GM19238 (cell line): ENCODE data around the gene CISTR.
"Not testable (repeated sequence)": the region's sequence is repeated elsewhere in the genome, so short reads cannot be mapped to it uniquely, and the experiment has no call there.

Experiments used
- DNase-seq: peaks from one replicate; pipeline ENCODE4 v3.0.0; 2011; ENCODE audit warnings: low spot score; ENCODE audit not compliant: insufficient read length

Gene CISTR

DNA sequence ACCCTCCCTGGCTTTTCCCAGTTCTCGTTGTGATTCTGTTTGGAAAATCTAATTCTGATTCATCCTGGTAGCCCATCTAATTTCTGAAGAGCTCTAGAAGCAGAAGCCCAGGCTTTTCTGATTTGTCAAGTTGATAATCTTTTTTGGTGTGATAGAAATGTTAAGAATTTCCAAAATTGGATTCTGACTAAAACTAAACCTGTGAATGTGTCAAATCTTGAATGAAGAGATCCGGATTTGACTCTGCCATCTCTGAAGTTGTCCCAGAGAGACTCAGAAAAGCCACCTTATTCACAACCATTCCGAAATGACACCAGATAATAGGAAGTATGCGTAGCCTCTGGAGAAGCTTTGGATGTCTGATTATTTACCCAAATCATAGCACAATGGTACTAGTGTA, 12.8 kb upstream of the CISTR start:
- DNase-seq = no peak

DNA sequence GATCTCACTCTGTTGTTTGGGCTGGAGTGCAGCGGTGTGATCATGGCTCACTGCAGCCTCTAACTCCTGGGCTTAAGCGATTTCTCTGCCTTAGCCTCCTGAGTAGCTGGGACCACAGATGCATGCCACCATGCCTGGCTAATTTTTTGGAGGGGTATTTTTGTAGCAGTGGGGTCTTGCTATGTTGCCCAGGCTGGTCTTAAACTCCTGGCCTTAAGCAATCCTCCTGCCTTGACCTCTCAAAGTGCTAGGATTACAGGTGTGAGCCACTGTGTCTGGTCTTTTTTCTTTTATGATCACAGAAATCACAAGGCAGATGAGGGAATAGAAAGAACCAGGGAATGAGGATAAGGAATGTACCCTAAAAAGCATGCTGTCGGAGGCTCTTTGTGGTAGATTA, 11.0 kb upstream of the CISTR start:
- DNase-seq = not testable (repeated sequence)

DNA sequence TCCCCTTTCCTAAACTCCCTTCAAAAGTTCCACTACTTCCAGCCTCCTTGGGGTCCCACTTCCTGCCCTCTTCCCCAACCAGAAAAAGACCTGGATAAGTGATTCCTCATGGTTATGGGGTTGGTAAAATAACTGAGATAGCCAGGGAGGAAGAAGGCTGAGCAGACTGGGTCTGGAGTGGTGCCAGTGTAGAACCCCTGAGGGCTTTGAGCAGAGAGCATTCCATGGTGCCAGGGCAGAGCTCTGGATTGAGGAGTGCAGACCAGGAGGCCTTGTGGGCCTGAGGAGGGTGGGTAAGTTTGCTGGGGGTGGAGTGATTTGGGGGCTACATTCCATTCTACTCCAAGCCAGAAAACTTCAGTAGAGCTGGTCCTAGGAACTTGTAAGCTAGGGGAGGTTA, 9.5 kb upstream of the CISTR start:
- no peak for DNase-seq

DNA sequence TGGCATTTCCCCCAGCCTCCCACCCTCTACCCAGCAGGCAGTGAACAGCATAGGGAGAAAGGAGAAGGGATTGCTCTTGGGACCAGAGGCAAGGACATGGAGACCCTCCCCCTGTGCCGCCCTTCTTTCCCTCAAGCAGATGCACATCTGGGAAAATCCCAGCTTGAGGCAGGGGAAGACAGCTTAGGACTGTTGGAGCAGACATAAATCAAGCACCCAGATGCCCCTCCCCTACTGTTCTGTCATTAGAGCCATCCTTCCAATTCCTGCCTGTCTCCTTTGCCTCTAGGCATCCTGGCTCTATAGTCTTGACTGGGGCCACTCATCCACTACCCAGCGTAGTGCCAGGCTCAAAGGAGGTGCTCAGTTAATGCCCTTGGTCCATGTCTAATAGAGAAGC, 7.5 kb upstream of the CISTR start:
- no peak for DNase-seq

DNA sequence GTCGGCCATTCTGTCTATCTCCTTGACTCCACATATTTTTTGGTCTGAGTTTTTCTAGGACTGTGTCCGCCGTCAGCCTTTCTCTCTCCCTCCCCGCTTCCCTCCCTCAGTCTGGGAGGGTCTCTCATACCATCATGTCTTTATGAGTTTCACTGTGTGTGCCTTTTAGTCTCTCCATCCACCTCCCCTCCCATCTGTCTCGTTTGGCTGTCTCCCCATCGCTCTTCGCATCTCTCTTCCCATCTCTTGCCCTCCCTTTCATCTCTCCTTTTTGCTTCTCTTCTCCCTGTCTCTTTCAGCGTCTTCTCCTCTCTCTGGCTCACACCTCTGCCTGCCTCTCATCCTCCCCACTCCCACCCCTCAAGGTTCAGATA, 6.9 kb upstream of the CISTR start:
- no peak for DNase-seq

DNA sequence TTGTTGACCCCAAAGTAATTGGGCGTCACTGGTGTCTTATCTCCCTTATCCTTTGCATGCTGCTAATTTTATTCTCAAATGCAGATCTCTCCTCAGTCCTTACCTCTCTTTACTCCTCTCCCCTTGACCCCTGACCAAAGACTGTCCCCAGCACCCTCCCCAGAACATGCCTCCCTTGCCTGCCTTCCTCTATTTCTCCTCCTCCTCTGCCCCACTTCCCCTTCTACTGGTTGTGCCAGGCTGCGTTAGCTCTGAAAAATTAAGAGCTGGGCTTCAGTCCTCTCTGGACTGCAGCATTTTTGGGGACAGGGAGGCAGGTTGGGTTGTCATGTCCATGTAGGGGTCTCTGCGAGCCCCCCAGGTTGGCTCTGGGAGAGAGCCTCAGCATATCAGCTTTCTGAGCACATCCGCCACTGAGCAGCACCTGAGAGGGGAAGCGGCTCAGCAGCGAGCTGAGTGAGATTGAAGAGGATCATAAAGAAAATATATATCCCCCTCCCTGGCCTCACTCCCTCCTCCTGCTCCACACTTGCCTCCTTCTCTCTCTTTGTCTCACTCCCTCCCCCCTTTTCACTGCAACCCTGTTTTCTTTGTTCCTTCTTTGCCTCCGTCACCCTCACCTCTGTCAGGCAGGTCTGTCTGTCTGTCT, 6.4 kb upstream of the CISTR start:
- DNase-seq = no peak

DNA sequence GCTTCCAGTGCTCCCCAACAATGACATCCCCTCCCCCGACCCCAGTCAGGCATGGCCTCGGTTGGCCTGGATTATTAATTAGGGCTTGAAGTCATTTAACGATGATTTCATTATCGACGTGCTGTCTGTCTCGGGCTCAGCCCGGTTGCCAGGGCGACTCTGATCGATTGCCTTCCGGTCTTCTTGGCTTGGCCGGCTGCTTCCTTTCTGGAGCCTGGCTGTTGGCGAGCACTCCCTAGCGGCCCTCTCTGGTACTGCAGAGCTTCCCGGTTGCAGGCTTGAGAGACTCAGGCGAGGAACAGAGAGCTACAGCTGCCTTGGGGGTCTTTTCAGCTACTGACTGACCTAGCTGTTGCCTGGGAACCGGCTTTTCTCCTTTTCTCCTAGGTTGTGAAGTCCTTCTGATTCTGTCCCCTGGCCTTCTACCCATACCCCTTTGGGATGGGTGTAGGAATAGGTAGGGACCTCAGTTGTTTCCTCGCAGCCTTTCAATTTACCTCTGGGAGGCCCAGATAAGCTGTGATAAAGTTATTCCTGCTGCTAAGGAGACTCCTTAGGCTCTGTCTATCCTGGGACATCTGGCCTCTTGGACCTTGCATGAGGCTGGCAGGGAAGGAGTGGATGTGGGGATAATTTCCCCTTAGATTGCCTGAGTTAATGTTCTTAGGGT, 5.5 kb upstream of the CISTR start:
- DNase-seq = peak; percentile 90

DNA sequence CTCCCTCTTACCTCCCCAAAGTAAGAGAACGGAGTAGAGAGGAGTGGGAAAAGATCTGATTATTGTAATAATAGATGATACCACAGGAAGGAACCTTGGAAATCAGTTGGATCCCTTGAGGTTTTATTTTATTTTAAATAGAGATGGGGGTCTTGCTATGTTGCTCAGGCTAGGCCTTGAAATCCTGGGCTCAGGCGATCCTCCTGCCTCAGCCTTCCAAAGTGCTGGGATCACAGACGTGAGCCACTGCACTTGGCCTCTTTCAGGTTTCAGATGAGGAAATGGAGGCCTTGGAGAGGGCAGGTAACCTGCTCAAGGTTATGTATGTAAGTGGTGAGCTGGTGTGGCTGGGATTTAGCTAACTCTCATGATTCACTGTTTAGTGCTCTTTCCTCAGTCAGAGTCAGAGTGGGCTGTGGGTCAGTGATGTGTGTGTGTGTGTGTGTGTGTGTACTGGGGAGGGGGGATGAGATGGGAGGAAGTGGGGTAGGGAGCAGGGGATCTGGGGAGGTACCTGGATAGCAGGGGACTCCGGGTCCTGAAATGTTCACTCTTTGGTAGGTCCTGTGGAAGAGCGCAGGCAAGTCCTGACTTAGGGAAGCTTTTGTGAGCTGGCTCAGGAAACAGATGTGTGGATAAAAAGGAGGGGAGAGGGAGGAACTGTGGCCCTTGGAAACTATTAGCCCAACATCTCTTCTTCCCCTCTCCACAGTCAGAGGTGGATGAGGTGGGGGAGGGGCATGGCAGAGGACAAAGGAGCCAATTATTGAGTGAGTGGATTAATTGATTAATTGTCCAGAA, 4.7 kb upstream of the CISTR start:
- DNase-seq = no peak

DNA sequence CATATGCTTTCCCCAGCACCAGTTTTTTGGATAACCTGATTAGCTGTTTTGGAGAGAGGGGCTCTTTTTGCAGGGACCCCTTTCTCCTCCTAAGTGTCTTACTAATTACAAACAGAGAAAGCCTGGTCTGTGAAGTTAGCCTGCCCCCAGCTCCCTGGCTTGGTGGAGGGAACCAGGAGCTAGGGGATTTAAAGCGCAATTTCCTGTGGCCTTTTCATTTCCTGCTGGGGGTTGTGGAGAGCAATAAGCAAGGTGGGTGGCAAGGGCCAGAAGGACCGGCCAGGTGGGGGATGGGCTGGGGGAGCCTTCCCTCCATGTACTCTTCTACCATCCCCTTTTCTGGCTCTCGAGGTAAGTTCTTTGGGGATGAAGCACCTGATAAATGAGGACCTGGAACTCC, 4.1 kb upstream of the CISTR start:
- DNase-seq = no peak

DNA sequence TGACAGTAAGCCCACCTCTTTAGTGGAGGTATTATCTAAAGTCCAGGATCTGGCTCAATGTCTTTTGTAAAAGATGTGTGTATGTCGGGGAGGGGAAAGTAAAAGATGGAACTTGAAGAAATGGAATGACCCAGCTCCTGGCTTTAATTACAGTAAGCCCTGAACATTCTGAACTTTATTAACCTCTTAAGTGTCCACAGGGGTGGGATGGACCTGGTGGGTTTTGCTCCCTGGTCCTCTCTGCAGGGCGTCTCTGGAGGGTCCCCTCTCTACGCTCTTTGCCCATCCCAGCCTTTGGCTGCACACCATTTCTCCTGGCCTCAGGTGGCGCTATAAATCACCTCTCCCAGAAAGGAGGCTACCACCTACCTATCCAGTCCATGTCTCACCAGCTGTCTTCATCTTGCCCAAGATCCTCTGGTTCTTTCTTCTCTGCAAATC, 3.7 kb upstream of the CISTR start:
- no peak for DNase-seq

DNA sequence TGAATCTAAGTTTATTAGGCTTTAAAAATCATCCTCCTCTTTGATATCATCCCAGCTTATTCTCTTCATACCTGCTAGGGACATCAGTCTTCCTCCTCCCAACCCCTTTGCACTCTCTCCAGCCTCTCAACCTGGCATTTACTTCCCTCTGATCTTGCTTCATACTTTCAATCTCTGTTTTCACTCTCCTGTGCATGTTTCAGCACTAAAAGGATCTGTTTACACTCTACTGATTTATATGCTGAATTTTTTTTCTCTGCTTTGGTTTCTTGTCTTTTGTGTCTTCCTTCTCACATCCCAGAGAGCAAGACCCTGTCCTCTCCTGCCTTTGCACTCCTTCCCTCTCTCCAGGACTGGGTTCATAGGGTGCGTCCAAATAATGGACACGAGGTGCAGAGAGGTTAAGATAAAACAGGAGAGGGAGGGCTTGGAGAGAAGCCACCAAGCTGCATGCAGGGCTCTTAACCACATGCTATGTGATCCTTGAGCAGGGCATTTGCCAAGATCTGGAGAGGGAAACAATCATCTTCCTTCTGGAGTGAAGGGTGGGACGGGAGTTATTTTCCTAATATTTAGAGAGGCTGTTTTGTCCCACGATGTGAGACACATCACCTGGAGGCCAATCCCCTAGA, 3.0 kb upstream of the CISTR start:
- DNase-seq = no peak

DNA sequence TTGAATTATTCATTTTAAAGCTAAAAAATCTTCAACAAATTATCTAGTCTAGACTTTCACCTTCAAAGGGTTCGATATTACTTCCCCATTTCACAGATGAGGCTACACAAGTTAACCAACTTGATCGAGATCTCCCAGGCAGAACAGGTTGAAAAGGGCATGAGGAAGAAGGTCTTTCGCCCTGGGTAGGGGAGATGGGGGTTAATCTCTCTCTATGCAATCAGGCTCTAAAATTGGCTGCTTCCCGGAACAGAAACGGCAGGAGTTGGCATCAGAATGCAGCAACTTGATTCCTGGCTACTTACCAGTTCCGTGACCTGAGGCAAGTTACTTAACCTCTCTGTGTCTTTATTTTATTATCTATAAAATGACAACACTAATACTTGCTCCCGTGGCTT, 2.4 kb upstream of the CISTR start:
- no peak for DNase-seq

DNA sequence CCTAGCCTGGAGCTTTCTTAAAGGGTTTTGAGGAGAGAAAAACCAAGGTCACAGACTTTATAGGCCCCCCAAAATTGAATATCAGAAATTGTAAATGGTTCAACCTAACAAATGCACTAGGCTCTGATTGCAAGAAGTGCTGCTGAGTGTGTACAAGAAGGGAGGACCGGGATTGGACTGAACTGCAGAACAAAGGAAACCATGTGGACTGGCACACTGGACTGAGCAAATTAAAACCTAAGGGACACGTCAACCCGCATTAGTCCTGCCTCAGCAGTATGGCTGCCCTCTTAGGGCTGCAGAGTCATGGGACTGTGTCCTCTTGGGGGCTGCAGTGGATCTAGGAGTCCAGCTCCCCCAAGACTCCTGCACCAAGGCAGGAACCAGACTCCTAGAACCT, 842 bp upstream of the CISTR start:
- no peak for DNase-seq

DNA sequence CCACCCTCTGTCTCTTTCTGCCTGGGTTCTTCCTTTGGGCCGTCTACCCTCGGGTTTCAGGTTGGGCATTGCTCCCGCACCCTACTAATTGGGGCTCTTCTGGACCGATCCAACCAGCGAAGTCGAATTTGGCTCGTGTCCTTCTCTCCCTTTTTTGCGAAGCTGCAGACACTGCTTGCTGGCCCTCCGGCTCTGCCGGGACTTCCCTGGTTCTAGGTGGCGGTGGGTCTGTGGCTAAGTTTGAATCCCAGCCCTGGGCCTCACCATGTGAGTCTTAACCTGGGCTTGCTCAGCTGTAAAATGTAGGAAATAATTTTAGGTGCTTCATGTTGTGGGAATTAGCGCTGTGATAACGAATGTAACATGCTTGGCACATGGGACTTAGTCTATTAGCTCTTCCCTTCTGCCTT, 418 bp upstream of the CISTR start:
- DNase-seq = no peak

DNA sequence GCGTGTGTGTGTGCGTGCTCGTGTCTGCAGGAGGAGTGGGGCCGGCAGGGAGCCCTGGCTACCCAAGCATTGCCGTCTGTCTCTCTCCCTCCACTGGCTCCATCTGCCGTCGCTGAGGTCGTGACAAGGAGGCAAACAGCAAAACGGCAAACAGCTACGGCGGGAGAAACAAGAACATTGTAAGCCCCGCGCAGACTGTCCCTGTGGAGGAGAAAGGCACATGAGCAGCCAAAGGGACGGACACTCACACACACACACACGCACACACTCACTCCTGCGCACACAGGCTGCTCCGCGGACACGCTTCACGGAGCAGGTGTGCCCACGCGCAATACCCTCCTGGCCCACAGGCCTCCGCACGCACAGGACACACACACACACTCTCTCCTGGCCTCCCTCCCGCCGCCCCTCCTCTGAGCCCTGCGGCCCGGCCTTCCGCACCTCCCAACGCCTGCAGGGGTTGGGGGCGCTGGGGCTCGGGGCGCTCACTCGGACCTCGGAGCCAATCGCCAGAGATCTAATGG, 905 bp downstream of the CISTR start:
- no peak for DNase-seq

DNA sequence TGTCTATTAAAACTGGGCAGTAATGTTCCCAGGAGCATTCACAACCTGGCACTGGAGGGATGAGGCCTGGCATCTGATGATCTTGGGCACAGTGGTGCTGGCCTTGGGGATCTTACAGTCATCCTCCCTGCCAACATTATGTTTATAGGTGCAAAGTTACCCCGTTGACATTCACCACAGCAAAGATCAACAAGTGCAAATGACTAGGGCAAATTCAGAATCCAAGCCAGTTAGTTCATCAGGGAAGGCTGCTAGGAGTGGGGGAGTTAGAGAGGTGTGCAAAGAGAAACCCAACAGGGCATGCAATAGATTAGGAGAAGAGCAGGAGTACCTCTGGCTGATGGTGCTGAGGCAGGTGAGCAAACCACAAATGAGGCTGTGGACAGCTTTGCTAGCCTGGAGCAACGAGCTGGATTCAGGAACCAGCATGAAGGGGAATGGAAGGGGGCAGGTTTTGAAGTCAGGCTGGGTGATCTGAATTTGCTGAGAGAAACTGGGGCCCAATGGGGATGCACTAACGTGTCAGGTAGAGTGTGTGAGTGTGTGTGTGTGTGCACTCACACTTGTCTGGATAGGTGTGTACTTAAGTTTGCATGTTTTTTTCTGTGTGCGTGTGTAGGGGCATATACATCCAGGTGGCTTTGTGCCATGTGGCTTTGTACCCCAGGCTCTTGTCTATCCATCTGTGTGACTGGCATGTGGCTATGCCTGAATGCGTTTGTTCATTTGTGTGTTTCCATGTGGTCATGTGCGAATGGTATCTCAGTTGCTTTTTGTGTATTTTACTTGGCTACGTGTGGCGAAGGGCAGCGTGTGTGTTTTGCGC, 1.6 kb downstream of the CISTR start:
- no peak for DNase-seq

DNA sequence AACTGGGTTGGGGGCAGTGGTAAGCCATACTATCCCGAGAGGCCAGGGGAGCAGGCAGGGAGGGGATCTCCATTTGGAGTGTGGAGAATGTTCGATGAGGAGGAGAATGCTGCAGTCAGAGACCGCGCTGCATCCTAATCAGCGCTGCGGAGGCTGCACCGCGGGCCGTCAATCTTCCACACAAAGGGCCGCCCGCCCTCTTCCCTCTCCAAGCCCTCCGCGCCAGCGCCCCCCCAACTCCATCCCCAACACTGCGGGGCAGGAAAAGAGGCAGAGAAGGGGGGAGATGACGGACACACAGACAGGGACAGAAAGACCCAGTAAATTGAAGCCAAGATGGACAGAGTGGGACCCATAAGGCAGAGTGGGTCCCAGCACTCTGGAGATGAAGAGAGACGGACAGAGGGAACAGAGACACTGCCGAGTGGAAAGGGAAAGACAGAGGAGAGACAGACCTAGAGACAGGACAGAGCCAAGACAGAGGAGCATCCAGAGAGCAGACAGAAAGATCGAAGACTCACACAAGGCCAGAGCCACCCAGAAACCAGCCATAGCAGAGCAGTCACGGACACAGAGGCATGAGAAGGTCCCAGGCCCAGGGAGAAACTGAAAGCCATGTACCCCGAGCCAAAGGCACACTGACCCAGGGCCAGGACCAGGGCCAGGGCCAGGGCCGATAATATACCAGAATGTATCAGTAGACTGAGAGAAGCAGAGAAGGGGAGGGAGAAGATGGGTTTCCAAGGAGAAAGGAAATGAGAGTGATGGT, 3.5 kb downstream of the CISTR start:
- DNase-seq = no peak

DNA sequence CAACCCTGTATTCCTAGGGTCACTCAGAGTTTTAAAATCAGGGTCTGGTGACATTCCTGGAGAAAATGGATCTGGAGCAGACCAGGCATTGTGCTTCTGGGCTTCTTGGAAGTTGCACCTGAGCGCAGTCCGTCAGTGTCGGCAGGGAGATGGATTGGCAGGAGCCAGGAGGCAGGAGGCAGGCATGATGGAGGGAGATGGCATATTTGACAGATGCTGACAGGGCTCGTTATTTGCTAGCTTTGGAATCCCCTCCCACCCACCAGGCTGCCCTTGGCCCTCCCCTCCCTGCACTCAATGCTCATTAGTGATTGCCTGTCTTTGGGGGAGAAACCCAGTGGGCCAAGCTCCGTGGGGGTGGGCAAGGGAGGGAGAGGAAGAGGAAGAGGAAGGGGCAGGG, 4.7 kb downstream of the CISTR start:
- DNase-seq = no peak

DNA sequence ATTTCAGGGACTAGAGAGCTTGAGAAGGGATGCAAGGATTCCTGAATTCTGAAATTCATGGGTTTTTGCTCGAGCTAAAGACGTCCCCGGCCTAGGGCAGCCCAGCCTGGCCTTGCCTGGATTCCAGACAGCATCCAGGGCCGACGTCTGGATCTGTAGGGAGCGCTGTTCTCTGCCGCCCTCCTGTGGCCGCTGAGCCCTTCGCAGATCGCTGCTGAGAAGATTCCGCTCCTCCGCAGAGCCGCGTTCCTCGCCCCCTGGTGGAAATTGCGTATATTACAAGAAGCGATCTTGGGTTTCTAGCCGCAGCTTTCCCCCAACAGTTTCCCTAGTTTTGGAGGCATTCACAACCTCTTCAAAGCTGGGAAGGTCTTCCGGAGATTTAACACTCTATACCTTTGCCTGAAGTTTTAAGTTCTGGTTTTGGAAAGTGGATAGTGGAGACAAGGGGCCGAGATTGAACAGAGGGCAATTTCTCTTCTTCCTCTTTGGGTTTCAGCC, 5.1 kb downstream of the CISTR start:
- DNase-seq = peak; percentile 79

DNA sequence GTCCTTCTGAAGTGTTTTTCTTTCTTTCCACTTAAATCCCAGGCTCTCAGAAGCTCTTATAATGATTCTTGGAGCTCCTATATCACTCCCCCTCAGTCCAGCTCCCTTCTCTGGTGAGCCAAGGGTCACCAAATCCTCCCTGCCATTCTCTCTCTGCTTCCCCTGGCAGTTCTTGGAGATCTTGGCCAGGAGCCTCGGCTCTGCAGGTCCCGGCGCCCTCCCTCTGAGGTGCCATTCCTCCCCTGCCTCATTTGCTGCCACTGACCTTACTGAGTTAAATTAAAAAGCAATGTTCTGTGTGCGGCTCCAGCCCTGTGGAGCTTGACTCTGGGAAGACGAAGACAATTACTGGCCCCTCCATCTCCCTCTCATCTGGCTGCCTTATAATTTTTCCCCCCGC, 7.0 kb downstream of the CISTR start:
- no peak for DNase-seq
